Gastrocnemius medialis (tissue), 4 donors: ENCODE measurements around the gene ZFAND2B. TPM values are rescaled to one million over a fixed set of nuclear protein-coding genes. Genes with fewer than 3 reads are reported as not detected.

Source experiments
- ATAC-seq, 2 donors: fragments of 150-250 bp; one replicate each; pipeline ENCODE4 v1.9.1; 2016
- DNase-seq, 2 donors: peaks; one replicate each; pipeline ENCODE4 v3.0.0-alpha.2; 2019
- H3K27ac ChIP-seq, 4 donors: fragments of 200-600 bp; sonication (generic); 1 replicate in 1 of 4; 2 replicates in 3 of 4; pipeline ENCODE4 v1.5.1; 2016 to 2018; ENCODE audit warnings: mild to moderate bottlenecking in 2 of 4, moderate library complexity in 1 of 4
- H3K27me3 ChIP-seq, 3 donors: fragments of 200-600 bp; sonication (generic) in 2 of 3; 1 replicate in 1 of 3; 2 replicates in 2 of 3; pipeline versions ENCODE4 v1.5.1 to v1.6.0; 2016 to 2019; ENCODE audit warnings: mild to moderate bottlenecking in 1 of 3, moderate library complexity in 1 of 3
- H3K36me3 ChIP-seq, 2 donors: fragments of 200-600 bp; sonication (generic) in 1 of 2; one replicate each; pipeline ENCODE4 v1.5.1; 2017 to 2018
- H3K4me1 ChIP-seq, 2 donors: fragments of 200-600 bp; sonication (generic) in 1 of 2; one replicate each; pipeline ENCODE4 v1.5.1; 2016 to 2017; ENCODE audit warnings: mild to moderate bottlenecking in 2 of 2
- H3K4me3 ChIP-seq, 4 donors: fragments of 200-600 bp; sonication (generic) in 3 of 4; 1 replicate in 1 of 4; 2 replicates in 3 of 4; pipeline ENCODE4 v1.5.1; 2016 to 2019; ENCODE audit warnings: mild to moderate bottlenecking in 2 of 4
- H3K9me3 ChIP-seq, 3 donors: fragments of 200-600 bp; sonication (generic) in 2 of 3; 1 replicate in 1 of 3; 2 replicates in 2 of 3; pipeline ENCODE4 v1.5.1; 2016 to 2019
- CTCF ChIP-seq, 5 experiments: fragments of 450-650 bp in 3 of 5; fragments of 200-600 bp in 2 of 5; sonication (generic) in 2 of 5; IDR thresholded peaks in 4 of 5; conservative IDR thresholded peaks in 1 of 5; 1 replicate in 4 of 5; 2 replicates in 1 of 5; pipeline ENCODE4 v1.5.1; 2016 to 2019; ENCODE audit warnings: antibody characterized with exemption in 5 of 5, mild to moderate bottlenecking in 3 of 5, moderate library complexity in 3 of 5
- POLR2A ChIP-seq, 2 donors: fragments of 450-650 bp; IDR thresholded peaks; one replicate each; pipeline ENCODE4 v1.6.1; 2017; ENCODE audit warnings: antibody characterized with exemption in 2 of 2, mild to moderate bottlenecking in 2 of 2, moderate library complexity in 2 of 2
- in situ Hi-C, 4 donors: fragments of 200-750 bp; cut with MboI; loops; one replicate each; pipeline versions ENCODE4 v1.15.0 to v1.8.0; 2017; ENCODE audit warnings: low sequenced_read_pairs in 4 of 4
- intact Hi-C: fragments of 100-400 bp; cut with DNase I; formaldehyde crosslinking; loops from one replicate; pipeline ENCODE4 v1.15.1; 2023; ENCODE audit warnings: low total_unique reads
- total RNA-seq, 4 donors: library from RNA; depleted of rRNA; stranded (reverse); fragments of >200 nt; gene quantifications; one replicate each; pipeline versions ENCODE4 v1.1.0 to v1.2.3, GENCODE V29; 2016

ZFAND2B gene
- total RNA-seq: 10 to 100 TPM; 33.2 to 60.8 (median 41.2) TPM

- in situ Hi-C loops: loop anchor here in 2 of 4 donors (5.0 kb wide), 1 partner anchor 34 kb away; the partner anchor contains the start of gene SLC23A3 (in 2 of the 2)
Observed at GRCh38 chr2:219206328-219207133, at the start of gene ZFAND2B. TSS of gene ZFAND2B (plus strand) at chr2:219206782. CDS start at chr2:219206988, 206 bp downstream.

GRCh38 chr2:219157396-219157795 lies 49.2 kb upstream of the ZFAND2B start:
- TF ChIP-seq CTCF (IDR thresholded peaks at IDR 0.05 in 4 of 5, conservative IDR thresholded peaks at IDR 0.05 in 1 of 5) (no peak), POLR2A (IDR thresholded peaks at IDR 0.05) (no peak)
- intact Hi-C loops: loop anchor here (5.0 kb wide), 1 partner anchor 175 kb away; no protein-coding TSS in a partner anchor
- no peak for DNase-seq
- H3K27ac ChIP-seq: no peak overlapping the region
- no peaks in the 10 kb centered on the region for H3K27me3 ChIP-seq
- no peaks in the 10 kb centered on the region for H3K9me3 ChIP-seq
- peaks cover 3 to 34% of the 10 kb centered on the region in 2 donors for H3K36me3 ChIP-seq
- no peak overlapping the region for H3K4me3 ChIP-seq
- peaks cover 9 to 11% of the 10 kb centered on the region in 2 donors for H3K4me1 ChIP-seq
- no peak for ATAC-seq
- in situ Hi-C loops: loop anchor here (5.0 to 25.0 kb wide), 5 partner anchors 103 to 140 kb away; partner anchors contain the start of gene DNAJB2 (in 2 of the 4)

More at GRCh38 chr2:219206328-219207133, at the start of gene ZFAND2B:
- Histone ChIP-seq H3K4me3 (peak within 1 kb of the TSS; percentile 71 to 94 (median 84)), H3K27me3 (no peaks in the 10 kb centered on the region), H3K36me3 (peaks cover 0 to 35% of the 10 kb centered on the region in 2 donors), H3K9me3 (no peaks in the 10 kb centered on the region), H3K4me1 (peaks cover 16 to 21% of the 10 kb centered on the region in 2 donors), H3K27ac (peak within 1 kb of the TSS; percentile 87 to 99 (median 98))
- ATAC-seq (peak; percentile 93 to 95), DNase-seq (peak; percentile 90 to 92)
- intact Hi-C loops: loop anchor here (1.0 kb wide), 5 partner anchors 11 to 47 kb away; partner anchors contain the start of genes ANKZF1, ATG9A, NHEJ1 and RETREG2
- TF ChIP-seq POLR2A (IDR thresholded peaks at IDR 0.05) (peak; percentile 89 to 93), CTCF (IDR thresholded peaks at IDR 0.05 in 4 of 5, conservative IDR thresholded peaks at IDR 0.05 in 1 of 5) (peak in 4 of 5 experiments; percentile 14 to 43 (median 18))

DNA sequence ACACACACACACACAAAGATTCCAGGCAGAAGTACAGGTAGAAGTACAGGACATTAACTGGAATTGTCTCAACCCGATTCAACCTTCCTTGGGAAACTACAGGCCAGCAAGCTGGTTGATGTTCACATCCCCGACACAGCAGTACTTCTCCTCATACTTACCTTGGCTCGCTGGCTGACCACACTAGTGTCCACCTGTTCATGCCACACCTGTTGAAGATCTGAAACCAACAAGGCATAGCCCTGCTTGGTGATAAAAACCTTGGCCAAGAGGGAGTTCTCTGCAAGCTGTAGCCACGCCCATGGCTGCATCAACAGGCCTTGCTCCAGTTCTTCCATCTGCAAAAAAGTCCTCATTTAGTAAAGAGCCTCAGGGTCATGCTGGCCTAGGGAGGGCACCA lies 48.6 kb upstream of the ZFAND2B start:
- Histone ChIP-seq H3K27ac (no peak overlapping the region), H3K4me1 (peaks cover 9 to 11% of the 10 kb centered on the region in 2 donors), H3K9me3 (no peaks in the 10 kb centered on the region), H3K4me3 (no peak overlapping the region), H3K36me3 (peaks cover 3 to 31% of the 10 kb centered on the region in 2 donors), H3K27me3 (no peaks in the 10 kb centered on the region)
- in situ Hi-C loops (loop anchor here (5.0 to 25.0 kb wide), 5 partner anchors 103 to 139 kb away; partner anchors contain the start of gene DNAJB2 (in 2 of the 4)), intact Hi-C loops (loop anchor here (5.0 kb wide), 1 partner anchor 176 kb away; no protein-coding TSS in a partner anchor)
- ATAC-seq (no peak), DNase-seq (no peak)
- TF ChIP-seq CTCF (IDR thresholded peaks at IDR 0.05 in 4 of 5, conservative IDR thresholded peaks at IDR 0.05 in 1 of 5): no peak
- TF ChIP-seq POLR2A (IDR thresholded peaks at IDR 0.05): no peak

DNA sequence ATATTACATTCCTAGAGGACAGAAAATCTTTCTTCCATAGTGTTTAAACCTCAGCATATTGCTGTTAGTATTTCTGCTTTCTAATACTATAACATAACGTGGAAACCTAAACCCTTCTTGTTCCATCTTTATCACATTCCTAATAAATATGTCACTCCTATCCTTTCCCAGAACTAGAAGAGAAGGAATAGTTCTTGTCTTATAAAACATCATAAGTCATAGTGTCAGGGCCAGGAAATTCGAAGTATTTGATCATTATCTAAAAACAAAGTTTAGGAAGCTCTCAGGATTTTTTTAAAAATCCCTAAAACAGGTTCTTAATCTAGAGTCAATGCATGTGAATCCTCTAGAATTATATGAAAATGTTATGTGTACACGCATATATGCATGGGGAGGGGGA lies 48.0 kb upstream of the ZFAND2B start:
- intact Hi-C loops (loop anchor here (5.0 kb wide), 1 partner anchor 176 kb away; no protein-coding TSS in a partner anchor), in situ Hi-C loops (loop anchor here (5.0 to 25.0 kb wide), 5 partner anchors 104 to 139 kb away; partner anchors contain the start of gene DNAJB2 (in 2 of the 4))
- Histone ChIP-seq H3K27me3 (no peaks in the 10 kb centered on the region), H3K4me1 (peaks cover 9 to 11% of the 10 kb centered on the region in 2 donors), H3K27ac (no peak overlapping the region), H3K36me3 (peaks cover 3 to 25% of the 10 kb centered on the region in 2 donors), H3K4me3 (no peak overlapping the region), H3K9me3 (no peaks in the 10 kb centered on the region)
- no peak for ATAC-seq
- no peak for DNase-seq
- TF ChIP-seq POLR2A (IDR thresholded peaks at IDR 0.05) (no peak), CTCF (IDR thresholded peaks at IDR 0.05 in 4 of 5, conservative IDR thresholded peaks at IDR 0.05 in 1 of 5) (no peak)
